Panc1 (cell line): Measurements from ENCODE around the gene PMFBP1. TPM values are rescaled to one million over a fixed set of nuclear protein-coding genes. Genes with fewer than 3 reads are reported as not detected.

Experiments
- ATAC-seq: fragments of 200-7000 bp; cut with Tn5 transposase; 2 replicates; pipeline ENCODE4 v1.9.1; 2020; ENCODE audit warnings: mild to moderate bottlenecking, moderate library complexity
- BruUV-seq: library from RNA; stranded (reverse); fragments of 400-500 nt; replicated peaks from 2 replicates; lab custom pipeline; 2021; lab: Mats Ljungman, UMichigan
- CTCF ChIA-PET: fragments of 300-600 bp; sonication (Branson Sonifier 250); formaldehyde crosslinking; loops from one replicate; lab custom pipeline; 2022; ENCODE audit warnings: antibody characterized with exemption; lab: Charles Lee
- POLR2A ChIA-PET: fragments of 300-600 bp; sonication (Branson Sonifier 250); formaldehyde crosslinking; loops from one replicate; lab custom pipeline; 2022; ENCODE audit warnings: antibody characterized with exemption; lab: Charles Lee
- DNase-seq: peaks from one replicate; pipeline ENCODE4 v3.0.0-alpha.2; 2010; ENCODE audit warnings: low read depth, low spot score
- H3K27ac ChIP-seq: 2 replicates; pipeline ENCODE4 v1.5.1; 2011; ENCODE audit warnings: mild to moderate bottlenecking, low read length, inconsistent platforms
- H3K27me3 ChIP-seq: fragments of 200-500 bp; sonication (Bioruptor generic); 2 replicates; pipeline ENCODE4 v1.6.0; 2014; ENCODE audit warnings: low read length, inconsistent platforms; ENCODE audit not compliant: control insufficient read depth, insufficient read depth
- H3K36me3 ChIP-seq: fragments of 200-500 bp; sonication (Bioruptor generic); 2 replicates; pipeline ENCODE4 v1.5.1; 2014; ENCODE audit warnings: inconsistent platforms, mild to moderate bottlenecking, low read length, moderate library complexity; ENCODE audit not compliant: control insufficient read depth, insufficient read depth
- H3K4me1 ChIP-seq: 2 replicates; pipeline ENCODE4 v1.5.1; 2011; ENCODE audit warnings: inconsistent platforms, mild to moderate bottlenecking, low read length, moderate library complexity; ENCODE audit not compliant: control insufficient read depth, insufficient read depth
- H3K4me3 ChIP-seq, 2 experiments: 2 replicates each; pipeline ENCODE4 v1.5.1; 2011 to 2012; ENCODE audit warnings: low read depth in 2 of 2, low read length in 2 of 2, mild to moderate bottlenecking in 2 of 2, inconsistent platforms in 1 of 2, moderate library complexity in 1 of 2
- H3K9me3 ChIP-seq: fragments of 200-500 bp; sonication (Bioruptor generic); 2 replicates; pipeline ENCODE4 v1.5.1; 2014; ENCODE audit warnings: low read depth, mild to moderate bottlenecking, inconsistent platforms, low read length, moderate library complexity; ENCODE audit not compliant: control insufficient read depth, insufficient read depth
- POLR2AphosphoS5 ChIP-seq: IDR thresholded peaks from 2 replicates; pipeline ENCODE4 v1.6.1; 2012; ENCODE audit warnings: mild to moderate bottlenecking, low read depth, low read length, moderate library complexity
- REST ChIP-seq, 2 experiments: IDR thresholded peaks; 2 replicates each; pipeline ENCODE4 v1.6.1; 2011 to 2012; ENCODE audit warnings: low read depth in 2 of 2, control low read depth in 1 of 2, low read length in 1 of 2, mild to moderate bottlenecking in 1 of 2, moderate library complexity in 1 of 2; ENCODE audit not compliant: insufficient read depth in 1 of 2
- SIN3A ChIP-seq: IDR thresholded peaks from 2 replicates; pipeline ENCODE4 v1.6.1; 2012; ENCODE audit warnings: low read depth, mild to moderate bottlenecking, low read length, moderate library complexity, borderline replicate concordance; ENCODE audit not compliant: insufficient read depth
- TCF7L2 ChIP-seq: IDR thresholded peaks from 2 replicates; pipeline ENCODE4 v1.6.1; 2011; ENCODE audit warnings: mild to moderate bottlenecking, low read depth, low read length, inconsistent platforms
- in situ Hi-C: cut with HindIII; loops from 2 replicates; pipeline ENCODE4 v1.10.0; 2016; ENCODE audit warnings: low sequenced_read_pairs, low pct_unique_long_range_greater_than_20kb
- intact Hi-C: fragments of 100-400 bp; cut with micrococcal nuclease; formaldehyde crosslinking; loops from one replicate; pipeline ENCODE4 v1.10.0; 2022; ENCODE audit not compliant: unreplicated experiment
- total RNA-seq: library from RNA; stranded (reverse); gene quantifications from one replicate; pipeline ENCODE4 v1.2.1, GENCODE V29; 2021; ENCODE audit not compliant: unreplicated experiment
- TF ChIP-seq, protein P1 (sequence below): fragments of 450-650 bp; IDR thresholded peaks from 2 replicates; pipeline ENCODE4 v1.5.1; 2017; ENCODE audit warnings: mild to moderate bottlenecking

PMFBP1 gene
- total RNA-seq, 1 experiment from 2014 or later: 0.10 TPM

- ChIA-PET CTCF (no interaction called here), POLR2A (no interaction called here)
- H3K4me3 ChIP-seq: no peak overlapping the region
- no peak for TF ChIP-seq TCF7L2
- TF ChIP-seq, protein P1, sequence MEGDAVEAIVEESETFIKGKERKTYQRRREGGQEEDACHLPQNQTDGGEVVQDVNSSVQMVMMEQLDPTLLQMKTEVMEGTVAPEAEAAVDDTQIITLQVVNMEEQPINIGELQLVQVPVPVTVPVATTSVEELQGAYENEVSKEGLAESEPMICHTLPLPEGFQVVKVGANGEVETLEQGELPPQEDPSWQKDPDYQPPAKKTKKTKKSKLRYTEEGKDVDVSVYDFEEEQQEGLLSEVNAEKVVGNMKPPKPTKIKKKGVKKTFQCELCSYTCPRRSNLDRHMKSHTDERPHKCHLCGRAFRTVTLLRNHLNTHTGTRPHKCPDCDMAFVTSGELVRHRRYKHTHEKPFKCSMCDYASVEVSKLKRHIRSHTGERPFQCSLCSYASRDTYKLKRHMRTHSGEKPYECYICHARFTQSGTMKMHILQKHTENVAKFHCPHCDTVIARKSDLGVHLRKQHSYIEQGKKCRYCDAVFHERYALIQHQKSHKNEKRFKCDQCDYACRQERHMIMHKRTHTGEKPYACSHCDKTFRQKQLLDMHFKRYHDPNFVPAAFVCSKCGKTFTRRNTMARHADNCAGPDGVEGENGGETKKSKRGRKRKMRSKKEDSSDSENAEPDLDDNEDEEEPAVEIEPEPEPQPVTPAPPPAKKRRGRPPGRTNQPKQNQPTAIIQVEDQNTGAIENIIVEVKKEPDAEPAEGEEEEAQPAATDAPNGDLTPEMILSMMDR: no peak
- no peak for TF ChIP-seq POLR2AphosphoS5
- no peak for TF ChIP-seq REST (IDR thresholded peaks at IDR 0.05; ENCODE audit: insufficient read depth in 1 of 2, low read depth in 2 of 2, low read length in 1 of 2)
- no peak for TF ChIP-seq SIN3A
- no peak overlapping the region for H3K27ac ChIP-seq
- H3K4me1 ChIP-seq: no peaks in the 10 kb centered on the region
- ATAC-seq (no peak), DNase-seq (no peak)
- no peaks in the 10 kb centered on the region for H3K27me3 ChIP-seq
- H3K9me3 ChIP-seq: no peaks in the 10 kb centered on the region
- BruUV-seq: no TSS peak
- intact Hi-C loops (no loop called here), in situ Hi-C loops (no loop called here)
- no peaks in the 10 kb centered on the region for H3K36me3 ChIP-seq
Observed at GRCh38 chr16:72188541-72188940, 16.6 kb upstream of the PMFBP1 start.

GRCh38 chr16:72187551-72187950 lies 15.6 kb upstream of the PMFBP1 start:
- no peak overlapping the region for H3K27ac ChIP-seq
- no peak for DNase-seq
- TF ChIP-seq, protein P1: no peak
- TF ChIP-seq SIN3A (no peak), REST (IDR thresholded peaks at IDR 0.05; ENCODE audit: insufficient read depth in 1 of 2, low read depth in 2 of 2, low read length in 1 of 2) (no peak), TCF7L2 (no peak), POLR2AphosphoS5 (no peak)
- intact Hi-C loops: no loop called here
- ChIA-PET CTCF (no interaction called here), POLR2A (no interaction called here)
- H3K4me3 ChIP-seq: no peak overlapping the region
- H3K4me1 ChIP-seq: no peaks in the 10 kb centered on the region
- no peaks in the 10 kb centered on the region for H3K9me3 ChIP-seq
- no peaks in the 10 kb centered on the region for H3K36me3 ChIP-seq
- in situ Hi-C loops: no loop called here
- BruUV-seq: no TSS peak
- no peak for ATAC-seq
- no peaks in the 10 kb centered on the region for H3K27me3 ChIP-seq
